Peyer's patch (tissue), 4 donors: ENCODE results near the gene ENDOD1.

Experiments
- CTCF ChIP-seq, 6 experiments: fragments of 450-650 bp in 4 of 6; fragments of 200-600 bp in 2 of 6; sonication (generic) in 1 of 6; IDR thresholded peaks; one replicate each; pipeline ENCODE4 v1.5.1; 2017 to 2019; ENCODE audit warnings: antibody characterized with exemption in 6 of 6, mild to moderate bottlenecking in 3 of 6, moderate library complexity in 1 of 6
- POLR2A ChIP-seq, 2 donors: fragments of 450-650 bp; IDR thresholded peaks; one replicate each; pipeline ENCODE4 v1.5.1; 2017; ENCODE audit warnings: antibody characterized with exemption in 2 of 2, mild to moderate bottlenecking in 2 of 2, moderate library complexity in 2 of 2

GRCh38 chr11:95078526-95078925, 11.1 kb upstream of the ENDOD1 start:
- TF ChIP-seq POLR2A (IDR thresholded peaks at IDR 0.05) (no peak), CTCF (IDR thresholded peaks at IDR 0.05) (no peak)
